SHP77 (cell line): ENCODE measurements around the gene STIMATE.

ENCODE experiments used
- DNase-seq, 2 experiments: peaks; one replicate each; lab custom pipeline; 2025; lab: John Stamatoyannopoulos, UW

Gene STIMATE

GRCh38 chr3:52897130-52898122 is at the start of gene STIMATE:
STIMATE (minus strand) TSS chr3:52897548; CDS start chr3:52897450, 98 bp downstream.
- DNase-seq, result peak; percentile 76 to 82

- DNase-seq, result no peak
Measured at GRCh38 chr3:52939600-52939999, 42.3 kb upstream of the STIMATE start.

- DNase-seq, result peak; percentile 13 to 38
Measured at GRCh38 chr3:52934630-52935530, 37.5 kb upstream of the STIMATE start.

- DNase-seq, result no peak
Measured at GRCh38 chr3:52931889-52932288, 34.5 kb upstream of the STIMATE start.

GRCh38 chr3:52931328-52931727 is 34.0 kb upstream of the STIMATE start:
- DNase-seq, result no peak

- DNase-seq, result no peak
Measured at GRCh38 chr3:52930748-52931147, 33.4 kb upstream of the STIMATE start.

- DNase-seq, result no peak
Measured at GRCh38 chr3:52926554-52926953, 29.2 kb upstream of the STIMATE start.

GRCh38 chr3:52925405-52926313 is 28.3 kb upstream of the STIMATE start:
- DNase-seq, result no peak

- no peak for DNase-seq
Measured at GRCh38 chr3:52923963-52924362, 26.6 kb upstream of the STIMATE start.

GRCh38 chr3:52920841-52921240 is 23.5 kb upstream of the STIMATE start:
- no peak for DNase-seq

GRCh38 chr3:52917044-52917443 is 19.7 kb upstream of the STIMATE start:
- DNase-seq, result no peak

GRCh38 chr3:52915294-52915693 is 17.9 kb upstream of the STIMATE start:
- no peak for DNase-seq

- DNase-seq, result no peak
Measured at GRCh38 chr3:52912885-52913731, 15.8 kb upstream of the STIMATE start.

GRCh38 chr3:52910823-52911222 is 13.5 kb upstream of the STIMATE start:
- DNase-seq, result no peak

GRCh38 chr3:52907497-52907896 is 10.1 kb upstream of the STIMATE start:
- DNase-seq, result no peak

GRCh38 chr3:52904552-52904951 is 7.2 kb upstream of the STIMATE start:
- no peak for DNase-seq

GRCh38 chr3:52904000-52904399 is 6.7 kb upstream of the STIMATE start:
- DNase-seq, result no peak

GRCh38 chr3:52896613-52897012 is 735 bp downstream of the STIMATE start:
- DNase-seq, result no peak

- DNase-seq, result no peak
Measured at GRCh38 chr3:52896151-52896550, 1.2 kb downstream of the STIMATE start.

- no peak for DNase-seq
Measured at GRCh38 chr3:52895418-52895817, 1.9 kb downstream of the STIMATE start.

GRCh38 chr3:52894756-52895155 is 2.6 kb downstream of the STIMATE start:
- no peak for DNase-seq
